Measurements from ENCODE around the gene GNB5. TPM values are rescaled to one million over a fixed set of nuclear protein-coding genes. Genes with fewer than 3 reads are reported as not detected.
A peak's percentile ranks its signal among the peaks of the same experiment; 100 is the strongest.

GNB5 gene
- total RNA-seq, 2 donors from 2014 or later = 19.1 to 20.7 TPM

DNA sequence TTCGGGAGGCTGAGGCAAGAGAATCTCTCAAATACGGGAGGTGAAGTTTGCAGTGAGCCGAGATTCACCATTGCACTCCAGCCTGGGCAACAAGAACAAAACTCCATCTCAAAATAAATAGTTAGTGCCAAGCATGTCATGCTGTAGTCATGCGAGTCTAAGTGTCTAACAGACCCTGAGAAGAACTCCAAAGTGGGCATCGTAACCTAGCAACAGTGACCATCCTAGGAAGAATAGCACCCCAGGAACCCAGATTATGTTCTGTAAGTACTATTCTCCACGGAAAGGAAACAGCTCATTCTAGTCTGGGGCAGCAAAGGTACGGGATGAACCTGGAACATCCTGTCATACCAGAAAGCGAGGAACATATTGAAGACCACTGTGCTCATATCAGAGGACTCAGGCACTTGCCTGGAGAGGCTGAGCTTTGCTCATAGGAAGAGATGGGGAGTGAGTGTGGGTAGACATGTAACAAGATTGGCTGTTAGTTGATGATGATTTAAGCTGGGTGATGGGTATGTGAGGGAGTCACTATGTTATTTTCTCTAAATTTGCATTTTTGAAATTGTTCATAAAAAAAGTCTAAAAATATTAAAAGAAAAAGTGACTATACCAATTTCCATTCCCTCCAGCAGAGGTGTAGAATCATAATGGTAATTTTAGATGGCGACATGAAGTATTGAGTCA lies 110.3 kb downstream of the GNB5 start:
- no peak overlapping the region for H3K9ac ChIP-seq (ENCODE audit: extremely low read depth, low read length, poor library complexity, severe bottlenecking)
- H3K27me3 Mint-ChIP-seq (ENCODE audit: insufficient read depth) = no peaks in the 10 kb centered on the region
- no peaks in the 10 kb centered on the region for H3K9me3 ChIP-seq (ENCODE audit: control insufficient read depth, low read length)
- H3K4me3 Mint-ChIP-seq = no peak overlapping the region
- no peak overlapping the region for H3K4me3 ChIP-seq (ENCODE audit: low read length)
- 89 to 90% methylated on average over 7 to 8 of the region's 9 CpGs for WGBS, 2 experiments (ENCODE audit: insufficient coverage in 1 of 2, insufficient read length in 1 of 2)
- no peaks in the 10 kb centered on the region for H3K9me3 Mint-ChIP-seq
- H3K27me3 ChIP-seq (ENCODE audit: control insufficient read depth, insufficient read depth, low read length, poor library complexity, severe bottlenecking) = no peaks in the 10 kb centered on the region
- H3K36me3 Mint-ChIP-seq (ENCODE audit: low read depth) = no peaks in the 10 kb centered on the region
- no peak overlapping the region for H3K27ac Mint-ChIP-seq
- peaks cover 2% of the 10 kb centered on the region for H3K4me1 Mint-ChIP-seq
- TF ChIP-seq, protein P1, sequence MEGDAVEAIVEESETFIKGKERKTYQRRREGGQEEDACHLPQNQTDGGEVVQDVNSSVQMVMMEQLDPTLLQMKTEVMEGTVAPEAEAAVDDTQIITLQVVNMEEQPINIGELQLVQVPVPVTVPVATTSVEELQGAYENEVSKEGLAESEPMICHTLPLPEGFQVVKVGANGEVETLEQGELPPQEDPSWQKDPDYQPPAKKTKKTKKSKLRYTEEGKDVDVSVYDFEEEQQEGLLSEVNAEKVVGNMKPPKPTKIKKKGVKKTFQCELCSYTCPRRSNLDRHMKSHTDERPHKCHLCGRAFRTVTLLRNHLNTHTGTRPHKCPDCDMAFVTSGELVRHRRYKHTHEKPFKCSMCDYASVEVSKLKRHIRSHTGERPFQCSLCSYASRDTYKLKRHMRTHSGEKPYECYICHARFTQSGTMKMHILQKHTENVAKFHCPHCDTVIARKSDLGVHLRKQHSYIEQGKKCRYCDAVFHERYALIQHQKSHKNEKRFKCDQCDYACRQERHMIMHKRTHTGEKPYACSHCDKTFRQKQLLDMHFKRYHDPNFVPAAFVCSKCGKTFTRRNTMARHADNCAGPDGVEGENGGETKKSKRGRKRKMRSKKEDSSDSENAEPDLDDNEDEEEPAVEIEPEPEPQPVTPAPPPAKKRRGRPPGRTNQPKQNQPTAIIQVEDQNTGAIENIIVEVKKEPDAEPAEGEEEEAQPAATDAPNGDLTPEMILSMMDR (conservative IDR thresholded peaks at IDR 0.05) = no peak
- no peaks in the 10 kb centered on the region for H3K4me1 ChIP-seq (ENCODE audit: control insufficient read depth, insufficient read depth, low read length)
- no peak overlapping the region for H3K27ac ChIP-seq (ENCODE audit: low read depth, low read length)
- no peak for DNase-seq
- no peaks in the 10 kb centered on the region for H3K36me3 ChIP-seq (ENCODE audit: control insufficient read depth, insufficient read depth, low read length)

DNA sequence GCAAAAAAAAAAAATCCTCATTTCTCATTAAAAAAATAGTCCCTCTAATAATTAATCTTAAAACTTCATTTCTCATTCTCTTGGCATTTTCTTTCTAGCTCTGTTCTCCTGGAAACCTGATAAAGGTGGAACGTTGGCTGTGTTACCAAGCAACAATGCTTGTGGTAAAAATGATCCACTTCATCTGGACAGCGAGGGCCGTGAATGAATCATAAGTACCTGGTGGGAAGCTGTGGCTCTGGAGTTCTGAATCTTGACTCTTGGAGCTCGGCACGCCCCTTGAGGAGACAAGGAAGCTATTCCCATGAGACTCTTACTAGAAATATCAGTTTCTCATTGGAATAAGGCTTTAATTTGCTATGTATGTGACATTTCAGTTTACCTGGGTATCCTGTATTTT lies 111.2 kb downstream of the GNB5 start:
- Histone ChIP-seq H3K9ac (ENCODE audit: extremely low read depth, low read length, poor library complexity, severe bottlenecking) (no peak overlapping the region), H3K27me3 (ENCODE audit: control insufficient read depth, insufficient read depth, low read length, poor library complexity, severe bottlenecking) (no peaks in the 10 kb centered on the region), H3K36me3 (ENCODE audit: control insufficient read depth, insufficient read depth, low read length) (no peaks in the 10 kb centered on the region), H3K4me3 (ENCODE audit: low read length) (no peak overlapping the region), H3K9me3 (ENCODE audit: control insufficient read depth, low read length) (no peaks in the 10 kb centered on the region), H3K4me1 (ENCODE audit: control insufficient read depth, insufficient read depth, low read length) (no peaks in the 10 kb centered on the region), H3K27ac (ENCODE audit: low read depth, low read length) (no peak overlapping the region)
- Mint-ChIP-seq H3K9me3 (no peaks in the 10 kb centered on the region), H3K27me3 (ENCODE audit: insufficient read depth) (no peaks in the 10 kb centered on the region), H3K36me3 (ENCODE audit: low read depth) (no peaks in the 10 kb centered on the region), H3K4me1 (peaks cover 2% of the 10 kb centered on the region), H3K4me3 (no peak overlapping the region), H3K27ac (no peak overlapping the region)
- WGBS, 2 experiments (ENCODE audit: insufficient coverage in 1 of 2, insufficient read length in 1 of 2) = 88 to 89% methylated on average over 3 to 5 of the region's 5 CpGs
- TF ChIP-seq, protein P1 (conservative IDR thresholded peaks at IDR 0.05) = no peak
- DNase-seq = no peak

DNA sequence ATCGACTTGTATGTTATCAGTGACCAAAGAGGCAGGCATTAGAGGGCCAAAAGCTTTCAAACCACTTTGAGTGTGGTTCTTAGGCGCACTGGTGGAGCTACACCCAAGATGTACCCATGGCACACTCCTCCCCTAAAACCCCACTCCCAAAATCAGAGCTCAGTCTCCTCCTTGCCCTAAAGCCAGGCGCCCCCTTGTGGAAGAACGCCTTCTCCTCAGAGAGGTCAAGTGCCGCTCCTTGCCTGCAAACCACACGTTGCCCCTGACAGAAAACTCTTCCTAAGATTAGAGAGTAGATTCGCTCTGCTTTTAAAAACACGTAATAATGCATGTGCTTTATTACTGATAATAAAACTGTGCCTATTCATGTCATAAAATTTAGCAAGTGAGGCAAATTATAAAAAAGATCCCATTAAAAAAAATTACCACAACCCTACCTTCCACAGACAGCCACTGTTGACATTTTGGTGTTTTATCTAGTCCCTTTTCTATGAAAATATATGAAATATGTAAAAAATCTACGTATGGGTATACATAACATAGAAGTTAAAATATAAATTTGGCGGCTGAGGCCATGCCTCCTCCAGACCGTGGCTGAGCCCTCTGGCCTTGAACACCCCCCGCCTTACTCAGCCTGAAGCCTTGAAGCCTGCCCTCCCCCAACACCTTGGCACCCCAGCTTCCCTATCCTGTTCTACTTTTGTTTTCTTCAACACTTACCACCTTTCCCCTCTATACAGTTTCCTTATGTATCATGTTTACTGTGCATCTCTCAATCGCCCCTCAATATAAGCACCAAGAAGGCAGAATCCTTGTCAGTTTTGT lies 112.1 kb downstream of the GNB5 start:
- 47 to 80% methylated on average over 1 to 12 of the region's 13 CpGs for WGBS, 2 experiments (ENCODE audit: insufficient coverage in 1 of 2, insufficient read length in 1 of 2)
- no peak overlapping the region for H3K27ac ChIP-seq (ENCODE audit: low read depth, low read length)
- no peak overlapping the region for H3K4me3 ChIP-seq (ENCODE audit: low read length)
- Mint-ChIP-seq H3K4me3 (no peak overlapping the region), H3K36me3 (ENCODE audit: low read depth) (no peaks in the 10 kb centered on the region), H3K9me3 (no peaks in the 10 kb centered on the region), H3K27ac (no peak overlapping the region), H3K4me1 (peaks cover 2% of the 10 kb centered on the region), H3K27me3 (ENCODE audit: insufficient read depth) (no peaks in the 10 kb centered on the region)
- no peaks in the 10 kb centered on the region for H3K36me3 ChIP-seq (ENCODE audit: control insufficient read depth, insufficient read depth, low read length)
- TF ChIP-seq, protein P1 (conservative IDR thresholded peaks at IDR 0.05) = peak; percentile 94
- DNase-seq = peak; percentile 96
- no peaks in the 10 kb centered on the region for H3K27me3 ChIP-seq (ENCODE audit: control insufficient read depth, insufficient read depth, low read length, poor library complexity, severe bottlenecking)
- no peak overlapping the region for H3K9ac ChIP-seq (ENCODE audit: extremely low read depth, low read length, poor library complexity, severe bottlenecking)
- H3K4me1 ChIP-seq (ENCODE audit: control insufficient read depth, insufficient read depth, low read length) = no peaks in the 10 kb centered on the region
- H3K9me3 ChIP-seq (ENCODE audit: control insufficient read depth, low read length) = no peaks in the 10 kb centered on the region
